ENCODE measurements around the gene YIPF6. TPM values are rescaled to one million over a fixed set of nuclear protein-coding genes. Genes with fewer than 3 reads are reported as not detected.

The YIPF6 gene
- polyA plus RNA-seq, 1 of the 3 experiments (the other 2 are of a cell fraction), result 15.0 TPM

GRCh38 chrX:68536429-68536828 lies 37.6 kb downstream of the YIPF6 start:
- TF ChIP-seq EP300 (IDR thresholded peaks at IDR 0.05; ENCODE audit: borderline replicate concordance in 1 of 2, low read depth in 1 of 2, low read length in 1 of 2) (no peak), POLR2AphosphoS5 (IDR thresholded peaks at IDR 0.05; ENCODE audit: low read depth, low read length) (no peak), SMC3 (IDR thresholded peaks at IDR 0.05; ENCODE audit: low read depth, low read length) (no peak), JUND (IDR thresholded peaks at IDR 0.05) (no peak), FOXM1 (IDR thresholded peaks at IDR 0.05; ENCODE audit: low read depth) (no peak), RAD21 (IDR thresholded peaks at IDR 0.05; ENCODE audit: low read length) (no peak)
- peaks cover 21 to 38% of the 10 kb centered on the region in 2 experiments for H3K36me3 ChIP-seq (replicated peaks in 1 of 2; ENCODE audit: control insufficient read depth in 1 of 2, insufficient read depth in 2 of 2, low read length in 1 of 2)
- H3K79me2 ChIP-seq (ENCODE audit: insufficient read depth), result no peaks in the 10 kb centered on the region
- H3K4me2 ChIP-seq, result no peak overlapping the region
- no peaks in the 10 kb centered on the region for H4K20me1 ChIP-seq (ENCODE audit: insufficient read depth)
- H3K27me3 ChIP-seq (ENCODE audit: insufficient read depth), result no peaks in the 10 kb centered on the region
- CTCF ChIA-PET, result no interaction called here
- H3K4me1 ChIP-seq (ENCODE audit: control insufficient read depth in 1 of 2, insufficient read depth in 2 of 2, low read depth in 1 of 2, low read length in 1 of 2), result no peaks in the 10 kb centered on the region
- no peak overlapping the region for H3K27ac ChIP-seq (ENCODE audit: low read depth in 2 of 2, low read length in 1 of 2)
- H3K4me3 ChIP-seq (ENCODE audit: low read depth in 2 of 2, low read length in 1 of 2), result no peak overlapping the region
- no peak overlapping the region for H3K9ac ChIP-seq
- no peaks in the 10 kb centered on the region for H3F3A ChIP-seq (replicated peaks; ENCODE audit: insufficient read depth)
- no peak for DNase-seq
- 96% methylated on average over 1 of the region's 1 CpG for WGBS (ENCODE audit: low lambda C conversion rate)
- H2AFZ ChIP-seq (ENCODE audit: low read depth), result no peak overlapping the region
- H3K9me2 ChIP-seq, result no peaks in the 10 kb centered on the region
- POLR2A ChIA-PET, result no interaction called here
- no peaks in the 10 kb centered on the region for H3K9me3 ChIP-seq

DNA sequence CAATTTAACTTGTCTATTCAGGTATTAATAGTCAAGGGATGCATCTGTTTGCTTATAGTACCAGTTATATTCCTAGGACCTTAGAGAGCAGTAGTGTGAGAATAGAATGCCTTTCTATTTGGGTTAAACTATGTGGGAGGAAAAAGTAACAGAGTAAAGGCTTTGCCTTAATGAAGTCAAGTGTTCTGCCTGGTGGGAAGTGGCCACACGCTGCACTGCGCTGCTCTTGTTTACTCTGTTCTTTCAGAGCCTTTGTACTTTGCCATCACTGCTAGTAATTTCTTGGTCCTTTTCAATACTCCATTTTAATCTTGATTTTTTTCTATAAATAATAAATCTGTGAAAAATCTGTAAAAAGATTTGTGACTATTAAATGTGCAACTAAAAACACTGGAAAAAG lies 38.0 kb downstream of the YIPF6 start:
- Histone ChIP-seq H3K4me1 (ENCODE audit: control insufficient read depth in 1 of 2, insufficient read depth in 2 of 2, low read depth in 1 of 2, low read length in 1 of 2) (no peaks in the 10 kb centered on the region), H4K20me1 (ENCODE audit: insufficient read depth) (no peaks in the 10 kb centered on the region), H3K27me3 (ENCODE audit: insufficient read depth) (no peaks in the 10 kb centered on the region), H3K9me3 (no peaks in the 10 kb centered on the region), H2AFZ (ENCODE audit: low read depth) (no peak overlapping the region), H3K9me2 (no peaks in the 10 kb centered on the region), H3K36me3 (replicated peaks in 1 of 2; ENCODE audit: control insufficient read depth in 1 of 2, insufficient read depth in 2 of 2, low read length in 1 of 2) (peaks cover 18 to 34% of the 10 kb centered on the region in 2 experiments), H3K27ac (ENCODE audit: low read depth in 2 of 2, low read length in 1 of 2) (no peak overlapping the region), H3F3A (replicated peaks; ENCODE audit: insufficient read depth) (no peaks in the 10 kb centered on the region), H3K4me2 (no peak overlapping the region), H3K4me3 (ENCODE audit: low read depth in 2 of 2, low read length in 1 of 2) (no peak overlapping the region), H3K9ac (no peak overlapping the region), H3K79me2 (ENCODE audit: insufficient read depth) (no peaks in the 10 kb centered on the region)
- ChIA-PET POLR2A (no interaction called here), CTCF (no interaction called here)
- TF ChIP-seq FOSL2 (IDR thresholded peaks at IDR 0.05; ENCODE audit: borderline replicate concordance, low read depth), result no peak
- no peak for TF ChIP-seq SMC3 (IDR thresholded peaks at IDR 0.05; ENCODE audit: low read depth, low read length)
- no peak for TF ChIP-seq MAX (IDR thresholded peaks at IDR 0.05; ENCODE audit: low read depth)
- TF ChIP-seq MXI1 (IDR thresholded peaks at IDR 0.05; ENCODE audit: low read depth, low read length), result no peak
- no peak for TF ChIP-seq NRF1 (IDR thresholded peaks at IDR 0.05; ENCODE audit: low read depth, low read length)
- TF ChIP-seq, protein P1, sequence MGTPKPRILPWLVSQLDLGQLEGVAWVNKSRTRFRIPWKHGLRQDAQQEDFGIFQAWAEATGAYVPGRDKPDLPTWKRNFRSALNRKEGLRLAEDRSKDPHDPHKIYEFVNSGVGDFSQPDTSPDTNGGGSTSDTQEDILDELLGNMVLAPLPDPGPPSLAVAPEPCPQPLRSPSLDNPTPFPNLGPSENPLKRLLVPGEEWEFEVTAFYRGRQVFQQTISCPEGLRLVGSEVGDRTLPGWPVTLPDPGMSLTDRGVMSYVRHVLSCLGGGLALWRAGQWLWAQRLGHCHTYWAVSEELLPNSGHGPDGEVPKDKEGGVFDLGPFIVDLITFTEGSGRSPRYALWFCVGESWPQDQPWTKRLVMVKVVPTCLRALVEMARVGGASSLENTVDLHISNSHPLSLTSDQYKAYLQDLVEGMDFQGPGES (IDR thresholded peaks at IDR 0.05; ENCODE audit: low read depth, low read length), result no peak
- TF ChIP-seq GATA2 (CRISPR knock-in tag; IDR thresholded peaks at IDR 0.05), result no peak
- TF ChIP-seq RXRA (IDR thresholded peaks at IDR 0.05; ENCODE audit: borderline replicate concordance, low read depth), result no peak
- TF ChIP-seq ELF1 (IDR thresholded peaks at IDR 0.05), result no peak
- TF ChIP-seq EZH2phosphoT487 (IDR thresholded peaks at IDR 0.05; ENCODE audit: borderline replicate concordance, low read depth), result no peak
- TF ChIP-seq YY1 (IDR thresholded peaks at IDR 0.05; ENCODE audit: low read depth), result no peak
- TF ChIP-seq PBX3 (IDR thresholded peaks at IDR 0.05), result no peak
- WGBS (ENCODE audit: low lambda C conversion rate), result 98% methylated on average over 2 of the region's 2 CpGs
- DNase-seq, result no peak
